Mesenchymal stem cell (in vitro differentiated cells and primary cell): Measurements from ENCODE around the gene C10orf90.

ENCODE experiments used
- DNase-seq: peaks from one replicate; pipeline ENCODE4 v3.0.0-alpha.2; 2013
- H2AFZ ChIP-seq: one replicate; pipeline ENCODE4 v1.6.1; 2013; ENCODE audit warnings: low read depth, mild to moderate bottlenecking, control low read depth, inconsistent platforms, low read length, moderate library complexity
- H2AK5ac ChIP-seq: 2 replicates; pipeline ENCODE4 v1.6.1; 2013; ENCODE audit warnings: low read length, moderate library complexity, mild to moderate bottlenecking, inconsistent platforms; ENCODE audit not compliant: severe bottlenecking
- H2BK120ac ChIP-seq: one replicate; pipeline ENCODE4 v1.6.1; 2013; ENCODE audit warnings: low read depth, mild to moderate bottlenecking, inconsistent platforms, low read length, moderate library complexity
- H2BK12ac ChIP-seq, 2 experiments: one replicate each; pipeline ENCODE4 v1.6.1; 2013; ENCODE audit warnings: inconsistent platforms in 2 of 2, low read length in 2 of 2, mild to moderate bottlenecking in 2 of 2, moderate library complexity in 2 of 2, control low read depth in 1 of 2
- H2BK15ac ChIP-seq: one replicate; pipeline ENCODE4 v1.6.1; 2013; ENCODE audit warnings: mild to moderate bottlenecking, low read depth, inconsistent platforms; ENCODE audit not compliant: poor library complexity, severe bottlenecking
- H2BK5ac ChIP-seq: 2 replicates; pipeline ENCODE4 v1.6.1; 2013; ENCODE audit warnings: low read depth, mild to moderate bottlenecking, low read length, control low read depth, inconsistent platforms; ENCODE audit not compliant: poor library complexity, severe bottlenecking
- H3K14ac ChIP-seq, 2 experiments: one replicate each; pipeline ENCODE4 v1.6.1; 2013; ENCODE audit warnings: inconsistent platforms in 2 of 2, low read length in 2 of 2, control low read depth in 1 of 2, mild to moderate bottlenecking in 1 of 2, moderate library complexity in 1 of 2
- H3K18ac ChIP-seq, 2 experiments: one replicate each; pipeline ENCODE4 v1.6.1; 2013; ENCODE audit warnings: inconsistent platforms in 2 of 2, low read length in 2 of 2, control low read depth in 1 of 2, low read depth in 1 of 2, mild to moderate bottlenecking in 1 of 2
- H3K23ac ChIP-seq, 2 experiments: one replicate each; pipeline ENCODE4 v1.6.1; 2013; ENCODE audit warnings: inconsistent platforms in 2 of 2, low read length in 2 of 2, mild to moderate bottlenecking in 2 of 2, moderate library complexity in 2 of 2, control low read depth in 1 of 2
- H3K27ac ChIP-seq: 2 replicates; pipeline ENCODE4 v1.5.1; 2013; ENCODE audit warnings: mild to moderate bottlenecking, moderate library complexity, low read length, control low read depth, inconsistent platforms; ENCODE audit not compliant: poor library complexity, severe bottlenecking
- H3K27me3 ChIP-seq, 2 experiments: 2 replicates each; pipeline versions ENCODE4 v1.6.1 to v1.7.0; 2013; ENCODE audit warnings: low read length in 2 of 2, mild to moderate bottlenecking in 2 of 2, moderate library complexity in 2 of 2, control low read depth in 1 of 2, inconsistent platforms in 1 of 2; ENCODE audit not compliant: control insufficient read depth in 1 of 2, insufficient read depth in 1 of 2
- H3K36me3 ChIP-seq, 2 experiments: 2 replicates each; pipeline versions ENCODE4 v1.6.1 to v1.7.0; 2013; ENCODE audit warnings: low read length in 2 of 2, control low read depth in 1 of 2, inconsistent platforms in 1 of 2, low read depth in 1 of 2, mild to moderate bottlenecking in 1 of 2; ENCODE audit not compliant: insufficient read depth in 2 of 2, control insufficient read depth in 1 of 2
- H3K4ac ChIP-seq, 2 experiments: one replicate each; pipeline ENCODE4 v1.6.1; 2013; ENCODE audit warnings: inconsistent platforms in 2 of 2, low read length in 2 of 2, mild to moderate bottlenecking in 2 of 2, moderate library complexity in 2 of 2, control low read depth in 1 of 2, low read depth in 1 of 2
- H3K4me1 ChIP-seq: 2 replicates; pipeline ENCODE4 v1.6.1; 2013; ENCODE audit warnings: low read depth, low read length, control low read depth; ENCODE audit not compliant: control insufficient read depth, insufficient read depth
- H3K4me2 ChIP-seq: 2 replicates; pipeline ENCODE4 v1.6.1; 2013; ENCODE audit warnings: low read length, mild to moderate bottlenecking, inconsistent platforms; ENCODE audit not compliant: poor library complexity, severe bottlenecking
- H3K4me3 ChIP-seq, 2 experiments: 2 replicates each; pipeline versions ENCODE4 v1.5.1 to v1.7.0; 2013; ENCODE audit warnings: low read length in 2 of 2, mild to moderate bottlenecking in 2 of 2, control low read depth in 1 of 2, low read depth in 1 of 2; ENCODE audit not compliant: insufficient read depth in 1 of 2
- H3K79me1 ChIP-seq: replicated peaks from 2 replicates; pipeline ENCODE4 v1.6.1; 2013; ENCODE audit warnings: mild to moderate bottlenecking, control low read depth, low read length, inconsistent platforms; ENCODE audit not compliant: poor library complexity, severe bottlenecking
- H3K9ac ChIP-seq: 2 replicates; pipeline ENCODE4 v1.7.0; 2013; ENCODE audit warnings: mild to moderate bottlenecking, low read length, moderate library complexity
- H3K9me3 ChIP-seq: 2 replicates; pipeline ENCODE4 v1.7.0; 2013; ENCODE audit warnings: mild to moderate bottlenecking, low read length; ENCODE audit not compliant: control insufficient read depth
- H4K8ac ChIP-seq: one replicate; pipeline ENCODE4 v1.6.1; 2013; ENCODE audit warnings: inconsistent platforms, mild to moderate bottlenecking, low read length, moderate library complexity
- H4K91ac ChIP-seq: one replicate; pipeline ENCODE4 v1.6.1; 2013; ENCODE audit warnings: mild to moderate bottlenecking, low read length, inconsistent platforms
- WGBS: methylation state at CpG from one replicate; pipeline ENCODE4 v1.1.7; 2013; ENCODE audit warnings: mixed read lengths; 5-methylcytosine and 5-hydroxymethylcytosine counted together

The C10orf90 gene

GRCh38 chr10:126705951-126706565 is 35.6 kb upstream of the C10orf90 start:
- Histone ChIP-seq H3K36me3 (no peaks in the 10 kb centered on the region), H3K23ac (no peak overlapping the region), H3K27ac (no peak overlapping the region), H3K27me3 (peaks cover 6 to 11% of the 10 kb centered on the region in 2 experiments), H3K18ac (peak overlapping the region in 1 of 2 experiments; percentile 37), H3K4me2 (no peak overlapping the region), H2BK120ac (no peak overlapping the region), H4K91ac (no peak overlapping the region), H3K4me3 (no peak overlapping the region), H3K79me1 (no peaks in the 10 kb centered on the region), H4K8ac (no peak overlapping the region), H3K9me3 (peaks cover 9% of the 10 kb centered on the region), H2BK12ac (no peak overlapping the region), H3K14ac (no peak overlapping the region), H3K9ac (no peak overlapping the region), H3K4ac (no peak overlapping the region), H2BK5ac (no peak overlapping the region), H3K4me1 (no peaks in the 10 kb centered on the region), H2AFZ (no peak overlapping the region), H2BK15ac (no peak overlapping the region), H2AK5ac (no peak overlapping the region)
- DNase-seq = no peak
- WGBS = 88% methylated on average over 3 of the region's 3 CpGs

DNA sequence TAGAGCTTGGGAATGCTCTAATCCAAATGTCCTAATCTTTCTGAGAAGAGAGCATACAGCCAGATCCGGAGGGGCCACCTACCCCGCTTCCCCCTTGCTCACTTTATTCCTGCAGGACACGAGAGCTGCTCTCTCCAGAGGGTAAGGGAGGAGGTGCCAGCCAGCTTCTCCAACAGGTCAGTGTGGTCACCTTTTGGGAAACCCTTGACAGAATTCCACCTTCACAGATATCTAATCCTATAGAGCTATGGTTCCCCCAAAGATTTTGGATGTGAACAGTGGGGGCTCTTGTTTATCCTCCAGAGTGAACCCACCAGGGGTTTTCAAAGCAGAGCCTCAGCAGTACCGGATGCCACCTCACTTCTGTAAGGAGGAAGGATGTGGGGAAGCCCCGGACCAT is 34.6 kb upstream of the C10orf90 start:
- H3K4me2 ChIP-seq = no peak overlapping the region
- no peak overlapping the region for H4K8ac ChIP-seq
- no peaks in the 10 kb centered on the region for H3K36me3 ChIP-seq
- no peak overlapping the region for H2BK12ac ChIP-seq
- no peak overlapping the region for H2AFZ ChIP-seq
- WGBS = 64% methylated on average over 4 of the region's 5 CpGs
- no peak overlapping the region for H2AK5ac ChIP-seq
- no peak overlapping the region for H3K9ac ChIP-seq
- no peak overlapping the region for H2BK15ac ChIP-seq
- H3K18ac ChIP-seq = no peak overlapping the region
- no peaks in the 10 kb centered on the region for H3K79me1 ChIP-seq
- H3K23ac ChIP-seq = no peak overlapping the region
- peaks cover 6 to 11% of the 10 kb centered on the region in 2 experiments for H3K27me3 ChIP-seq
- no peak overlapping the region for H2BK5ac ChIP-seq
- H3K4me3 ChIP-seq = no peak overlapping the region
- DNase-seq = no peak
- no peaks in the 10 kb centered on the region for H3K9me3 ChIP-seq
- no peaks in the 10 kb centered on the region for H3K4me1 ChIP-seq
- H3K4ac ChIP-seq = no peak overlapping the region
- H3K27ac ChIP-seq = no peak overlapping the region
- H4K91ac ChIP-seq = no peak overlapping the region
- H2BK120ac ChIP-seq = no peak overlapping the region
- H3K14ac ChIP-seq = no peak overlapping the region

- no peak overlapping the region for H4K91ac ChIP-seq
- no peak overlapping the region for H2BK120ac ChIP-seq
- no peak overlapping the region for H2BK5ac ChIP-seq
- H3K4me3 ChIP-seq = no peak overlapping the region
- H3K18ac ChIP-seq = no peak overlapping the region
- H3K27ac ChIP-seq = no peak overlapping the region
- no peak overlapping the region for H3K4me2 ChIP-seq
- H4K8ac ChIP-seq = no peak overlapping the region
- H3K9me3 ChIP-seq = no peaks in the 10 kb centered on the region
- no peaks in the 10 kb centered on the region for H3K4me1 ChIP-seq
- DNase-seq = no peak
- H2BK15ac ChIP-seq = no peak overlapping the region
- H2AK5ac ChIP-seq = no peak overlapping the region
- WGBS = 85% methylated on average over 6 of the region's 7 CpGs
- no peak overlapping the region for H3K14ac ChIP-seq
- H3K36me3 ChIP-seq = no peaks in the 10 kb centered on the region
- no peak overlapping the region for H3K23ac ChIP-seq
- peaks cover 6 to 11% of the 10 kb centered on the region in 2 experiments for H3K27me3 ChIP-seq
- no peak overlapping the region for H3K9ac ChIP-seq
- no peak overlapping the region for H2AFZ ChIP-seq
- no peak overlapping the region for H3K4ac ChIP-seq
- H3K79me1 ChIP-seq = no peaks in the 10 kb centered on the region
- H2BK12ac ChIP-seq = no peak overlapping the region
These were observed 34.2 kb upstream of the C10orf90 start for GRCh38 chr10:126704649-126705048.

- 63% methylated on average over 1 of the region's 3 CpGs for WGBS
- DNase-seq = peak; percentile 81
- Histone ChIP-seq H3K9me3 (no peaks in the 10 kb centered on the region), H3K79me1 (no peaks in the 10 kb centered on the region), H3K4ac (no peak overlapping the region), H2BK120ac (no peak overlapping the region), H2BK5ac (no peak overlapping the region), H3K4me3 (no peak overlapping the region), H2BK12ac (no peak overlapping the region), H3K4me2 (no peak overlapping the region), H2AK5ac (no peak overlapping the region), H2BK15ac (no peak overlapping the region), H4K8ac (no peak overlapping the region), H2AFZ (no peak overlapping the region), H3K27me3 (peaks cover 6 to 11% of the 10 kb centered on the region in 2 experiments), H4K91ac (no peak overlapping the region), H3K23ac (no peak overlapping the region), H3K9ac (no peak overlapping the region), H3K27ac (no peak overlapping the region), H3K36me3 (no peaks in the 10 kb centered on the region), H3K14ac (no peak overlapping the region), H3K18ac (peak overlapping the region in 1 of 2 experiments; percentile 35), H3K4me1 (no peaks in the 10 kb centered on the region)
These were observed 31.7 kb upstream of the C10orf90 start for GRCh38 chr10:126702181-126702580.
